ENCODE measurements around the gene ABCF1.

Gene ABCF1

GRCh38 chr6:30557683-30557981 lies 13.6 kb upstream of the ABCF1 start:
- peak; percentile 67 for DNase-seq (ENCODE audit: low spot score)

GRCh38 chr6:30560930-30561329 lies 10.3 kb upstream of the ABCF1 start:
- DNase-seq (ENCODE audit: low spot score), result no peak

GRCh38 chr6:30562470-30563425 lies 8.5 kb upstream of the ABCF1 start:
- no peak for DNase-seq (ENCODE audit: low spot score)

- DNase-seq (ENCODE audit: low spot score), result no peak
Observed at GRCh38 chr6:30564114-30564513, 7.1 kb upstream of the ABCF1 start.

- DNase-seq (ENCODE audit: low spot score), result no peak
Observed at GRCh38 chr6:30565772-30566171, 5.5 kb upstream of the ABCF1 start.

GRCh38 chr6:30568245-30568644 lies 3.0 kb upstream of the ABCF1 start:
- no peak for DNase-seq (ENCODE audit: low spot score)

GRCh38 chr6:30570263-30570662 lies 979 bp upstream of the ABCF1 start:
- no peak for DNase-seq (ENCODE audit: low spot score)

- no peak for DNase-seq (ENCODE audit: low spot score)
Observed at GRCh38 chr6:30570740-30571074, 535 bp upstream of the ABCF1 start.

GRCh38 chr6:30571762-30572082 lies 480 bp downstream of the ABCF1 start:
- no peak for DNase-seq (ENCODE audit: low spot score)

GRCh38 chr6:30572148-30572547 lies 906 bp downstream of the ABCF1 start:
- DNase-seq (ENCODE audit: low spot score), result no peak

- no peak for DNase-seq (ENCODE audit: low spot score)
Observed at GRCh38 chr6:30573113-30573512, 1.9 kb downstream of the ABCF1 start.

- DNase-seq (ENCODE audit: low spot score), result no peak
Observed at GRCh38 chr6:30578051-30578450, 6.8 kb downstream of the ABCF1 start.

- no peak for DNase-seq (ENCODE audit: low spot score)
Observed at GRCh38 chr6:30583921-30584320, 12.7 kb downstream of the ABCF1 start.

- no peak for DNase-seq (ENCODE audit: low spot score)
Observed at GRCh38 chr6:30589754-30590358, 18.6 kb downstream of the ABCF1 start.

- no peak for DNase-seq (ENCODE audit: low spot score)
Observed at GRCh38 chr6:30590509-30590908, 19.3 kb downstream of the ABCF1 start.

- DNase-seq (ENCODE audit: low spot score), result no peak
Observed at GRCh38 chr6:30591008-30591407, 19.8 kb downstream of the ABCF1 start.

- DNase-seq (ENCODE audit: low spot score), result no peak
Observed at GRCh38 chr6:30592287-30592686, 21.0 kb downstream of the ABCF1 start.

GRCh38 chr6:30597315-30598144 lies 26.3 kb downstream of the ABCF1 start:
- peak; percentile 87 for DNase-seq (ENCODE audit: low spot score)

GRCh38 chr6:30598912-30599624 lies 27.8 kb downstream of the ABCF1 start:
- no peak for DNase-seq (ENCODE audit: low spot score)

GRCh38 chr6:30599625-30600324 lies 28.5 kb downstream of the ABCF1 start:
- no peak for DNase-seq (ENCODE audit: low spot score)

GRCh38 chr6:30600451-30600961 lies 29.3 kb downstream of the ABCF1 start:
- no peak for DNase-seq (ENCODE audit: low spot score)

GRCh38 chr6:30601436-30601814 lies 30.2 kb downstream of the ABCF1 start:
- no peak for DNase-seq (ENCODE audit: low spot score)
